Chondrocyte (in vitro differentiated cells): ENCODE data around the gene TMEM144. TPM values are rescaled to one million over a fixed set of nuclear protein-coding genes. Genes with fewer than 3 reads are reported as not detected.
"Not testable (repeated sequence)": the region's sequence is repeated elsewhere in the genome, so short reads cannot be mapped to it uniquely, and the experiment has no call there.

Experiments
- DNase-seq: peaks from one replicate; pipeline ENCODE4 v3.0.0; 2021; ENCODE audit warnings: mixed read lengths, low spot score
- H3K27ac Mint-ChIP-seq: one replicate; pipeline ENCODE4 v1.8.0; 2021; ENCODE audit warnings: mild to moderate bottlenecking, moderate library complexity, mixed read lengths; ENCODE audit not compliant: unreplicated experiment
- H3K27me3 Mint-ChIP-seq: 2 replicates; pipeline ENCODE4 v1.8.0; 2021; ENCODE audit warnings: low read depth, mixed read lengths
- H3K36me3 Mint-ChIP-seq: 2 replicates; pipeline ENCODE4 v1.8.0; 2021; ENCODE audit warnings: low read depth, mixed read lengths
- H3K4me1 Mint-ChIP-seq: 2 replicates; pipeline ENCODE4 v1.8.0; 2021; ENCODE audit warnings: low read depth, mild to moderate bottlenecking, mixed read lengths
- H3K4me3 Mint-ChIP-seq: one replicate; pipeline ENCODE4 v1.8.0; 2021; ENCODE audit warnings: mild to moderate bottlenecking, moderate library complexity, mixed read lengths; ENCODE audit not compliant: unreplicated experiment
- H3K9me3 Mint-ChIP-seq: 2 replicates; pipeline ENCODE4 v1.8.0; 2021; ENCODE audit warnings: low read depth, mixed read lengths
- total RNA-seq: library from RNA; stranded (reverse); gene quantifications from 3 replicates; pipeline ENCODE4 v1.2.1, GENCODE V29; 2021
- TF ChIP-seq, protein P1 (sequence below): fragments of 200-600 bp; sonication (generic); IDR thresholded peaks from 2 replicates; pipeline ENCODE4 v1.5.0; 2021; ENCODE audit warnings: antibody characterized with exemption, mild to moderate bottlenecking, moderate library complexity

Gene TMEM144
- total RNA-seq, 1 donor from 2014 or later: 2.6 TPM

DNA sequence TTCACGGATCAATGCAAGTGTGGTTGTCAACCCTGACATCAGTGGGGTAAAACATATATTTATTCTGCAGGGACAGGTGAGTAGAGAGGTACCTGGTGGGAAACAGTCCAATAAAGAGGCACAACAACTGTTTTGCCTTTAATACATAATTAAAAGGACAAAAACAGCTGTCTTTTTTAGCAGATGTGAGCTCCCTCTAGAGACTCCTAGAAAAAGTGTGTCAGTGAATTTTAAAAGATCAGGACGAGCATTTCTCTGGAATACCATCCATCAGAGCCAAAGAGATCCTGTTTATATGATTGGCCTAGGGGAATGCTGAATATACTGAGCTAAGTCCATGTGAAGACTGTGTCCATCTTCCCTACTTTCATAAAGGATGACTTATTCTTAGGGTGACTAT, 58.3 kb downstream of the TMEM144 start:
- Mint-ChIP-seq H3K9me3 (no peaks in the 10 kb centered on the region), H3K27me3 (peaks cover 4% of the 10 kb centered on the region), H3K4me3 (no peak overlapping the region), H3K4me1 (no peaks in the 10 kb centered on the region), H3K36me3 (no peaks in the 10 kb centered on the region), H3K27ac (no peak overlapping the region)
- no peak for DNase-seq
- TF ChIP-seq, protein P1, sequence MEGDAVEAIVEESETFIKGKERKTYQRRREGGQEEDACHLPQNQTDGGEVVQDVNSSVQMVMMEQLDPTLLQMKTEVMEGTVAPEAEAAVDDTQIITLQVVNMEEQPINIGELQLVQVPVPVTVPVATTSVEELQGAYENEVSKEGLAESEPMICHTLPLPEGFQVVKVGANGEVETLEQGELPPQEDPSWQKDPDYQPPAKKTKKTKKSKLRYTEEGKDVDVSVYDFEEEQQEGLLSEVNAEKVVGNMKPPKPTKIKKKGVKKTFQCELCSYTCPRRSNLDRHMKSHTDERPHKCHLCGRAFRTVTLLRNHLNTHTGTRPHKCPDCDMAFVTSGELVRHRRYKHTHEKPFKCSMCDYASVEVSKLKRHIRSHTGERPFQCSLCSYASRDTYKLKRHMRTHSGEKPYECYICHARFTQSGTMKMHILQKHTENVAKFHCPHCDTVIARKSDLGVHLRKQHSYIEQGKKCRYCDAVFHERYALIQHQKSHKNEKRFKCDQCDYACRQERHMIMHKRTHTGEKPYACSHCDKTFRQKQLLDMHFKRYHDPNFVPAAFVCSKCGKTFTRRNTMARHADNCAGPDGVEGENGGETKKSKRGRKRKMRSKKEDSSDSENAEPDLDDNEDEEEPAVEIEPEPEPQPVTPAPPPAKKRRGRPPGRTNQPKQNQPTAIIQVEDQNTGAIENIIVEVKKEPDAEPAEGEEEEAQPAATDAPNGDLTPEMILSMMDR: peak; percentile 20

DNA sequence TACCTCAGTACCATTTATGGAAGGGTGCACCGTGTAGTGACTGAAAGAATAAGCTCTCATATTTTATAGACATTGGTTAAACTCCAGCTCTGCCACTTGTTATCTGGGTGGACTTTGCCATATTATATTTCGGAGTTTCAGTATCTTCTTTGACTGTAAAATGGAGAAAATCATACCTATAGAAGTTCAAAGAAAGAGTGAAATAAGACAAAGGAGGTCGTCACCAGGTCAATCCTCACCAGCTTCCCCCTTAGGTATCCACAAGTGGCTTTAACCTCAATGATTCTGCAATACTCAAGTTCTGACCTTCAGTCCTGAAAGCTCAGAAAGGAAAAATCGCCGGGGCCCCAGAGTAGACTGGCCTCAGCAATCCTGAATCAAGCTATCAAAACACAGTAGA, 64.3 kb downstream of the TMEM144 start:
- no peak for DNase-seq
- Mint-ChIP-seq H3K27me3 (no peaks in the 10 kb centered on the region), H3K4me3 (no peak overlapping the region), H3K4me1 (no peaks in the 10 kb centered on the region), H3K27ac (no peak overlapping the region), H3K9me3 (no peaks in the 10 kb centered on the region), H3K36me3 (no peaks in the 10 kb centered on the region)
- TF ChIP-seq, protein P1: no peak

DNA sequence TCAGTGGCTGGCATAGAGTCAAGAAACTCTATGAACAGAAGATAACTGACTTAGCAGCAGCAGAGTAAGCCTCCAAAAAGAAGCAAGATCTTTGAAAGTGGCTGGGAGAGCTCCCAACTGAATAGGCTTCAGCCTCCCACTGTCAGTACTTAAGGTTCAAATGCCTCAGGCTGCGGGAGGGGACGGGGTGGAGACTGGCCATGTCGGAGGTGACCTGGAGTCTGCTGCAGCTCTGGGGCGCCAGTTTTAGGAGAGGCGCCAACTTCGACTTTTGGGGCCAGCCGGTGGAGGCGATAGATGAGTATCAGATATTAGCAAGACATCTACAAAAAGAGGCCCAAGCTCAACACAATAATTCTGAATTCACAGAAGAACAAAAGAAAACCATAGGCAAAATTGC, 67.3 kb downstream of the TMEM144 start:
- H3K27ac Mint-ChIP-seq: no peak overlapping the region
- H3K4me1 Mint-ChIP-seq: peaks cover 5% of the 10 kb centered on the region
- no peak for DNase-seq
- no peaks in the 10 kb centered on the region for H3K27me3 Mint-ChIP-seq
- no peaks in the 10 kb centered on the region for H3K9me3 Mint-ChIP-seq
- no peaks in the 10 kb centered on the region for H3K36me3 Mint-ChIP-seq
- no peak overlapping the region for H3K4me3 Mint-ChIP-seq
- TF ChIP-seq, protein P1: no peak

DNA sequence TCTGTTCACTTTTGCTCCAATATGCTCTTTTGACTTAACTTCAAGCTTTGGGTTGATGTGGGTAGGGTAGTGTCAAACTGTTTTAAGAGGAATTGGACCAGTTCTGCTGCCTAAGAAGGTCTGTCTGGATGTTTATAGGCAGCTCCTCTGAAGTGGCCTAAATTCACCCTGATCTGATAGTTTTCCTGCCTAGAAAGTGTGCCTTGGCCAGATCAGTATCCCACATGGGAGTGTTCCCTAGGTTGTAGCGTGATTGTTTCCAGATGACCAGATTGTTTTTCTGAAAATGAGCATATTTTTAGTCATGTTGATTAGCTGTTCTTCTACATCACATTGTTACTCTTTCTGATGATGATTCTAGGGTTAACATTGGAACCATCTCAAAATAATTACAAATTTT, 68.8 kb downstream of the TMEM144 start:
- not testable (repeated sequence) for H3K4me3 Mint-ChIP-seq, H3K4me1 Mint-ChIP-seq, DNase-seq, H3K36me3 Mint-ChIP-seq, H3K27me3 Mint-ChIP-seq, H3K27ac Mint-ChIP-seq, H3K9me3 Mint-ChIP-seq

DNA sequence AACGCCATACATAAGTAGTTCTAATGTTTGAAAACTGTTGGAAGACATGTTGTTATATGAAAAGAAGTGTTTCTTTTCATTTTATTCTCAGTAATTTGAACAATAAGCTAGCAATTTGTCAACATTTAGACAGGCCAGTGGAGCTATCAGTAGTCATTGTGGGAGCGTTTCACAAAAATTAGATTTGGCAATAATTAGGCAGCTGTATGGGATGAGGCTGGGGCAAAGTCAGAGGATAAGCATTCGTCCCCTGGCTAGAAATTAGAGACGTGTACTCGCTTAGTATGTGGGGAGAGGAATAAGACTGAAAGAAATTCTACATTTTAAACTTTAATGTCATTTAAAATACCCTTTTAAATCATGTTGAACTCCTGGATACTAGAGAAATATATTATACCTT, 70.6 kb downstream of the TMEM144 start:
- H3K36me3 Mint-ChIP-seq: no peaks in the 10 kb centered on the region
- no peaks in the 10 kb centered on the region for H3K9me3 Mint-ChIP-seq
- TF ChIP-seq, protein P1: no peak

DNA sequence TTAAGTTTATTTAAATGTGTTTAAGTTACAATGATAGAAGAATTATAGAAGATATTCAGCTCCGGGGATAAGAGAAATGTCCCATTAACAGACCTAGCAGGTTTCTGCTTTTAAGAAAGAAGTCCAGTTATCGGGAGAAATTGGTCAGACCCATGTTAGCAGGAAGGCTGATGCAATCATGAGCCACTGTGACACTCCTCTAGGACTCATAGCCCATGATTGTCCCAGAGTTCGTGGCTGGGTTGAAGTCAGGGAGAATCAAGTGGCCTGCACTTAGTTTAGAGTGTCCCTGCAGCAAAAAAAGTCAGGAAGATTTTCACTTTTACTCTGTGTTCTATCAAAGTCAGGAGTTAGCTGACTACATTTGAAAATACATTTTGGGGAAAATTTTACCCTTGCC, 72.0 kb downstream of the TMEM144 start:
- Mint-ChIP-seq H3K36me3 (no peaks in the 10 kb centered on the region), H3K27ac (no peak overlapping the region), H3K27me3 (no peaks in the 10 kb centered on the region), H3K4me1 (peaks cover 5% of the 10 kb centered on the region), H3K9me3 (no peaks in the 10 kb centered on the region), H3K4me3 (no peak overlapping the region)
- DNase-seq: no peak
- TF ChIP-seq, protein P1: no peak

More for the DNA sequence above, 70.6 kb downstream of the TMEM144 start:
- peaks cover 5% of the 10 kb centered on the region for H3K4me1 Mint-ChIP-seq
- no peaks in the 10 kb centered on the region for H3K27me3 Mint-ChIP-seq
- no peak overlapping the region for H3K4me3 Mint-ChIP-seq
- no peak for DNase-seq
- no peak overlapping the region for H3K27ac Mint-ChIP-seq
